HG03175 (cell line): ENCODE measurements around the gene TNFSF13.
A peak's percentile ranks its signal among the peaks of the same experiment; 100 is the strongest.
"Not testable (repeated sequence)": the region's sequence is repeated elsewhere in the genome, so short reads cannot be mapped to it uniquely, and the experiment has no call there.

Experiments used
- ATAC-seq: cut with Tn5 transposase; IDR thresholded peaks from one replicate; pipeline ENCODE4 v1.9.1; 2021; ENCODE audit warnings: mild to moderate bottlenecking, moderate library complexity; ENCODE audit not compliant: unreplicated experiment

TNFSF13 gene

DNA sequence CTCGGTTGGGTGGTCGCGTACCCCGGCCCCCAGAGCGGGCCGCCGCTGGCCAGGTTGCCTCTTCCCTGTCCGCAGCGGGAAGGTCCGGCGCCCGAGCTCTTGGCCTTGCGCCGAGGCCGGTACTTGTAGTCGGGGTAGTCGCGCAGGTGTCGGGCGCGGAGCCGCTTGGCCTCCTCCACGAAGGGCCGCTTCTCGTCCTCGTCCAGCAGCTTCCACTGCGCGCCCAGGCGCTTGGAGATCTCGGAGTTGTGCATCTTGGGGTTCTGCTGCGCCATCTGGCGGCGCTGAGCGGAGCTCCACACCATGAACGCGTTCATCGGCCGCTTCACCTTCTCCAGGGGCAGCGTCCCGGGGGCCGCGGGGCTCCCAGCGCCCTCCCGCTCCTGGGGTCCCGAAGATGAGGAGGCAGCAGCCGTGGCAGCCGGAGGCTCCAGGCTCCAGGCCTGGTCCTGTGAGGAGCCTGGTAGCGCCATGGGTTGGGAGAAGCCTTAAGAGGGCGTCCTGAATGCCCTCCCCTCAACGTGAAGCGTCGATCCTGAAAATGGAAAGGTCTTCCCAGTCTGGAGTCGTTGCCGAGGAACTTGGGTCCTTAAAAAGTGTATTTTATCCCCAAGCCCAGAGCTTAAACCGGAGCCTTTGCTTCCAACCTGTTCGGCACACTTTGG, 30.8 kb downstream of the TNFSF13 start:
- ATAC-seq = peak; percentile 50

DNA sequence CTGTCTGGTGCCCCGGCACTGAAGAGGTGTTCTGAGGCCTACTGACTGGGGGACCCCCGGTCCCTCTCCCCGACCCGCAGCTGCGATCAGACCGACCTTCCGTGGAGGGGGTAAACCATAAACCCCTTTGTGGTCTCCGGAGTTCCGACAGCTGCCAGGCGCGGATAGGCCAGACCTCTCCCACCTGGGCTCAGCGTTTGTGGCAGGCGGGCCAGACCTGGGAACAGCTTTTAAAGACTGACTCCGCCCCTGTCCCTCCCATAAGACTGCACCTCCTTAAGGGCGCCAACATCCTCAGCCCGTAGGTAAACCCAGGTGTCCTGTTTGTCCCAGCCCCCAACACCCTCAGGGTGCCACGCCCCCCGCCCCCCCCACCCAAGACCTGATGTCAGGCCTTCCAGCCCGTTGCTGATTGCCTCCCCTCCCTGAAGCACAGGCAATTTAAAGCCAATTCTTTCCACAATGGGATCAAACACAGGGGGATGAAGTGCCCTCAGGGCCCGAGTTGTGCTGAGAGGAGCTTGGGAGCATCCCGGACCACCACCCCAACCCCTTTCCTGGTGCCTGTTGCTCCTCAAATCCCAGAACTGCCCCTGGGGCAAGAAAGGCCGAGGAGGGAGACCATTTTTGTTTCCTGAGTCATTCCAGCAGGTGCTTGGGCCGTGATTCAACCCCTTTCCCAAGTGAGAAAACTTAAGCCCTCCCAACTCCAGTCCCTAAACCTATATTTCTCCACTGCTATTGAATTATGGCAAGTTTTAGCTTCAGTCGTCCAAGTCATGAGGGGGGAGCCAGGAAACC, 31.5 kb downstream of the TNFSF13 start, which contains the start of gene SOX15:
SOX15 (minus strand) TSS at position 204 of the 801 bp plus-strand sequence. CDS start 418 bp downstream, outside the sequence.
- ATAC-seq = no peak

DNA sequence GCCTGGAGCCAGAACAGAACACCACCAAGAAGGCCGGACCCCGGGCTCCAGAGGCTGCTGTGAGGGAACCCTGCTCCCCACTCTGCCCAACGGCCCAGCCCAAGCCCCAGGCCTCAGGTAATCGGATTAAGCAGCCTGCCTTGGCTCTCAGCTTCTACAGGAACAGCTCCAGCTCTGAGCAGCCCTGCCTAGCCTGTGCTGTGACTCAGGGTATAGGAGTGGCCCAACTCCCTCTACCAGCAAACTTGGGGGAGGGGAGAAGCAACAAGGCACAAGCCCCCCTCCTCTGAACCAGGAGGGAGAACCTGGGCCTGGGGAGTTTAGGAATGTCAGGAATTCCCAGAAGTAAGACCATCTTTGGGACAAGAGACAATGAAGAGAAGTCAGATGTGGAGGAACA, 32.2 kb downstream of the TNFSF13 start:
- no peak for ATAC-seq

DNA sequence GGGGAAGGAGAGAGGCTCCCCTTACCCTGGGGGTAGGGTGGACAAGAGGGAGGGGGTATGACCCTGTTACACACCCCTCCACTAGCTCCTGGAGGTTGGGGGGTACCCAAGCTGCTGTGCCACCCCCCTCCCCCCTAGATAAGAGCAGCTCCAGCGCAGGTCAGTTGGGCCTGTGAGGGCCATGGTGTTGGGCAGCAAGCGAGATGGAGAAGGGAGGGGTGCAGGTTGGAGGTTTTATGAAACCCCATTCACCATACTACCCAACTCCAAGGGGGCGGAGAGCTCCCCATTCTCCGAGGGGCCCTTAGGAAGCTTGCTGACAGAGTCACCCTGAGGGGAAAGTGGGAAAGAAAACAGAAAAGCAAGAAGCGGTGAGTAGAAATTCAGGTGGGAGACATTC, 33.0 kb downstream of the TNFSF13 start:
- no peak for ATAC-seq

DNA sequence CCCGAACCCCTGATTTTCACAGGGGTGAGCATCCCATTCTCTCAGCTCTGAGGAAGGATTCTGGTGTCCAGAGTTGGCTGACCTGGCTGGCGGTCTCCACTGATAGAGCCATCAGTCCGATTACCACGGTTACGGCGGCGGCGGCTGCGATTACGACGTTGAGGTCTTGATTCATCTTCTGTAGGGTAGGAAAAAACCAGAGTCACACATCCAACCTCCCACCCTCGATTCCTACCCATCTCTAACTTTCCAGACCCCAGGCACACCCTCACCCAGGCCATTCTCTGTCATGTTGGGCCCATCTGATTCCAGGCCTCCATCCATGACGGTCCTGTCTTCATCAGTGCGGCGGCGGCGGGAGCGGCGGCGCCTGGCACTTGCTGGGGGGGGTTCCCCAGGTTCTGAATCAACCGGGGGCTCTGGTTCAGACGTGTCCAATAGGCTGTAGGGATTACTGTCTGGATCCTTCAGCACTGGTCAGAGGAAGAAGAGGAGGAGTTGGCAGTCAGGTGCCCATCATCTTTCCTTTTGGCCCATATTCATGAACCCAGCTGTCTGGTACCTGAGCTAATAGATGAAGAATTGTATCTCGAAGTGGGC, 34.0 kb downstream of the TNFSF13 start:
- ATAC-seq = no peak

DNA sequence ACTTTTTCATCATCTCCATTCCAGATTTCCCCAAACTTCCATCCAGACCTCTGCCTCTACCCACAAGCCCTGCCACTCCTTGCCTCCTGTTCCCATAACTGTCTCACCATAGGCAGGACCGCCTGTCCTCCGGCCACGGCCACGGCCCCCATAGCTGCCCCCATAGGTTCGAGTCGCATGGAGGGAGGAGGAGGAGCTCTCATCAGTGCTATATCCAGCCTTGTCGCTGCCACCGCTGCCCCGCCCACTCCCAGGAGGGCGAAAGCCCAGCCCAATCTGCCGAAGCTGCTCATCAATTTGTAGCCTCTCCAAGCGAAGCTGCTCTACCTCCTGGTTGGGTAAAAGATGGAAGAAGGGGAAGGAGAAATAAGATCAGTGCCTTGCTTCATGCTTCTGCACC, 34.7 kb downstream of the TNFSF13 start:
- ATAC-seq = no peak

DNA sequence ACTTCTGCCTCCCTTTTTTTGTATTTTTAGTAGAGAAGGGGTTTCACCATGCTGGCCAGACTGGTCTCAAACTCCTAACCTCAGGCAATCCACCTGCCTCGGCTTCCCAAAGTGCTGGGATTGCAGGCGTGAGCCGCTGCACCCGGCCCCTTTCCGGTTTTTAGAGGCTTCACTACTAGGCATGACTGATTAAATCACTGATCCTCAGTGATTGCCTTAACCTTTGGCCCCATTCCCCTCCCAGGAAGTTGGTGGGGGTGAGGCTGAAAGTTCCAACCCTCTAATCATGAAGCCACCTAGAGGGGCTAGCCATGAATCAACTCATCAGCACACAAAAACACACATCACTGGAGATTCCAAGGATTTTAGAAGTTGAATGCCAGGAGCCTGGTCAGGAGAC, 39.0 kb downstream of the TNFSF13 start:
- ATAC-seq = not testable (repeated sequence)

DNA sequence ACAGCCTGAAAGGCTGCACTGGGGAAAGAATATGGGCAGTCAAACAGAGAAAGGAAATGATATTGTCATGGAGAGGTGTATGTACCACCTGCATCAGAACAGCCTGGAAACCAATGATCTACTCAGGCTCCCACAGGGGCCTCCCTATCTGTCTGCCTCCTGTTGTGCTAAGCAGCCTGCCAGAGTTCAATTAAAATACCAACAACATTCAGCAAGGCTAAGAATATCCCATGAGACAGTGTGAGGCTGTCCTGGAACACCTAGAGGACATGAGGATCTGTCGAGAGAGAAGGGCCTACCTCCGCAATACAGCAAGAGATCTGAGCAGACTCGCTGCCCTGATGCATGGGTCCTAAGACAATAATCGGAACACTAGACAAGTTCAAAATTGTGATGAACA, 47.7 kb downstream of the TNFSF13 start:
- no peak for ATAC-seq

DNA sequence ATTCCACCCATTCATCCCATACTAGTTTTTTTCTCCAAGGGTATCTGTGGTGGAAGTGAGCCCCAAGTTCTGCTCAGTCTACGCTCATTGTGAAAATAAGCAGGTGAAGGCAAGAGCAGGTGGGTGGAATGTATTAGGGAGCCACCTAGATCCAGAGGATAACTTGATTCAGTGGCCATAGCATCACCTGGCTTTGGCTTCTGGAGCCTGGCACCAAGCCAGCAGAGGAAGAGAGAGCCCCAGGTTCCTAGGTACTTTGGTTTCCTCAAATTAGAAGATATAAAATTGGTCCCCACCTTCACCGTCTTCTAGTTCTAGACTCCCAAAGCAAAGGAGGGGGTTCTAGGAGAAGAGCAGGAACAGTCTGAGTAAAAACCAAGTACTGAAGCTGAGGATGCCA, 52.1 kb downstream of the TNFSF13 start:
- ATAC-seq = no peak
